Endothelial cell of umbilical vein (primary cell): ENCODE measurements around the gene FCGR3B. TPM values are rescaled to one million over a fixed set of nuclear protein-coding genes. Genes with fewer than 3 reads are reported as not detected.
"Not testable (repeated sequence)": the region's sequence is repeated elsewhere in the genome, so short reads cannot be mapped to it uniquely, and the experiment has no call there.

ENCODE experiments used
- BruUV-seq: library from RNA; stranded (reverse); fragments of 400-500 nt; replicated peaks from 2 replicates; lab custom pipeline; 2021; lab: Mats Ljungman, UMichigan
- CTCF ChIA-PET: fragments of 300-600, 350-600 bp; sonication (Branson Sonifier 250); formaldehyde crosslinking; loops from one replicate; lab custom pipeline; 2021; ENCODE audit warnings: antibody characterized with exemption, inconsistent platforms; lab: Charles Lee
- POLR2A ChIA-PET: fragments of 300-600, 350-600 bp; sonication (Branson Sonifier 250); formaldehyde crosslinking; loops from one replicate; lab custom pipeline; 2021; ENCODE audit warnings: antibody characterized with exemption, inconsistent platforms; lab: Charles Lee
- DNase-seq: peaks from one replicate; pipeline ENCODE4 v3.0.0-alpha.2; 2011; ENCODE audit warnings: low read depth, low spot score
- FAIRE-seq: peaks from 2 replicates; lab custom pipeline; 2011; peaks lifted over from hg19 to GRCh38; lab: Jason Lieb, UNC
- H2AFZ ChIP-seq: 2 replicates; pipeline ENCODE4 v1.6.0; 2012; ENCODE audit warnings: low read depth, low read length, control low read depth, inconsistent platforms
- H3K27ac ChIP-seq: 2 replicates; pipeline ENCODE4 v1.5.1; 2011; ENCODE audit warnings: low read depth, mild to moderate bottlenecking, control low read depth, low read length, moderate library complexity; ENCODE audit not compliant: insufficient read depth
- H3K27me3 ChIP-seq, 2 experiments: 2 replicates each; pipeline versions ENCODE4 v1.6.0 to v1.6.1; 2011; ENCODE audit warnings: low read length in 2 of 2, mixed read lengths in 1 of 2; ENCODE audit not compliant: control insufficient read depth in 2 of 2, insufficient read depth in 2 of 2
- H3K36me3 ChIP-seq, 2 experiments: 2 replicates in 1 of 2; 3 replicates in 1 of 2; pipeline ENCODE4 v1.5.1; 2011; ENCODE audit warnings: low read length in 2 of 2, mild to moderate bottlenecking in 1 of 2, moderate library complexity in 1 of 2; ENCODE audit not compliant: control insufficient read depth in 2 of 2, insufficient read depth in 2 of 2; ENCODE audit errors: extremely low read depth in 1 of 2
- H3K4me1 ChIP-seq: 3 replicates; pipeline ENCODE4 v1.5.1; 2011; ENCODE audit warnings: mild to moderate bottlenecking, low read length; ENCODE audit not compliant: control insufficient read depth, insufficient read depth; ENCODE audit errors: extremely low read depth
- H3K4me2 ChIP-seq: 2 replicates; pipeline ENCODE4 v1.6.1; 2011; ENCODE audit warnings: low read length, control low read depth, mixed read lengths; ENCODE audit not compliant: insufficient read depth
- H3K4me3 ChIP-seq, 3 experiments: fragments of 200-600 bp in 1 of 3; sonication (generic), shearing (Covaris generic) in 1 of 3; replicated peaks in 1 of 3; 2 replicates each; pipeline ENCODE4 v1.5.1; 2011 to 2016; ENCODE audit warnings: control low read depth in 3 of 3, low read length in 3 of 3, mild to moderate bottlenecking in 2 of 3, inconsistent platforms in 1 of 3, low read depth in 1 of 3, moderate library complexity in 1 of 3; ENCODE audit not compliant: insufficient read depth in 1 of 3
- H3K79me2 ChIP-seq: 2 replicates; pipeline ENCODE4 v1.6.0; 2012; ENCODE audit warnings: low read length, inconsistent platforms; ENCODE audit not compliant: control insufficient read depth, insufficient read depth
- H3K9ac ChIP-seq: replicated peaks from 2 replicates; pipeline ENCODE3; 2011; ENCODE audit warnings: low read length, control low read depth; ENCODE audit not compliant: insufficient read depth; ENCODE audit errors: extremely low read depth
- H3K9me1 ChIP-seq: replicated peaks from 3 replicates; pipeline ENCODE4 v1.6.0; 2011; ENCODE audit warnings: mild to moderate bottlenecking, low read length; ENCODE audit not compliant: control insufficient read depth, insufficient read depth; ENCODE audit errors: extremely low read depth
- H3K9me3 ChIP-seq: replicated peaks from 2 replicates; pipeline ENCODE4 v1.5.1; 2012; ENCODE audit warnings: low read length, inconsistent platforms; ENCODE audit not compliant: control insufficient read depth, insufficient read depth
- H4K20me1 ChIP-seq: replicated peaks from 2 replicates; pipeline ENCODE3; 2011; ENCODE audit warnings: mild to moderate bottlenecking, low read length; ENCODE audit not compliant: control insufficient read depth, insufficient read depth; ENCODE audit errors: extremely low read depth
- dilution Hi-C: fragments of 300-500 bp; cut with MboI; formaldehyde crosslinking; loops from one replicate; pipeline ENCODE4 v1.15.0; 2019; ENCODE audit warnings: low sequenced_read_pairs; ENCODE audit not compliant: extremely low pct_ligation_motif_present
- intact Hi-C: fragments of 100-400 bp; cut with micrococcal nuclease; formaldehyde crosslinking; loops from one replicate; pipeline ENCODE4 v1.10.0; 2022
- polyA plus RNA-seq, 4 experiments: library from polyadenylated mRNA; depleted of rRNA in 3 of 4; stranded (reverse) in 3 of 4; unstranded in 1 of 4; fragments of >200 nt; gene quantifications; 2 replicates each; pipeline versions ENCODE4 v1.2.1 to v1.2.3, GENCODE V29; 2011 to 2012; ENCODE audit warnings: missing spikeins in 1 of 4
- total RNA-seq: library from RNA; stranded (reverse); gene quantifications from 2 replicates; pipeline ENCODE4 v1.2.3, GENCODE V29; 2021

FCGR3B gene
- total and polyA plus RNA-seq, 2 donors (not counting 3 experiments of a cell fraction or from before 2014, with no cell fraction given) = not detected

DNA sequence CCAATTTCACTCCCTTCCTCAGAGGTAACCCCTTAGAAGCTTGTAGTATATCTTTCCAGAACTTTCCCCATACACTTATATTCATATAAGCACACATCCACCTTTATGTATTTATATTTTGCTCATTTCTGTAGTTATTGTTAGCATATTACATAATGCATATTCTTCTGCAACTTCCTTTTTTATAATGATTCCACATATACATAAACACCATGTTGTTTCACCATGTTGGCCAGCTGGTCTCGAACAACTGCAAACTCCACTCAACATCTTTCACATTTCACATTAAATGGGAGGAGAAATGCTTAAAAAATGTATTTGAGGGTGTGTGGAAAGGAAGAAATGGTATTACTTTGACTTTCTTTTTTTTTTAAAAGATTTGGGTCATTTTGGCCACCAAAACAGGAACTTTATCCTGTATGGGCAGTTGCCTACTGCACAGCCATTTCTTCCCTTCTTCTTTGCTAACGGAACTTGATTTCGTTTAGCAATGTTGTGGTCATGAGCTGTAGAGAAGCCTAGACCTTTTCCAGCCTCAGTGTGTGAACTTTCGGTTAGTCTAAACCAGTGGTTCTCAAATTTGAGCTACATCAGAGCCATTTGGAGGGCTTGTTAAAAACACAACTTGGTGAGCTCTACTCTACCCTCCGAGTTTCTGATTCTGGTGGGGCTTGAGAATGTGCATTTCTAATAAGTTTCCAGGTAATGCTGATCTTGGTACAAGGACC is 12.7 kb upstream of the FCGR3B start:
- H4K20me1 ChIP-seq, H3K4me1 ChIP-seq, H3K79me2 ChIP-seq, H3K27ac ChIP-seq, POLR2A ChIA-PET, FAIRE-seq, H2AFZ ChIP-seq, H3K4me3 ChIP-seq, dilution Hi-C loops, DNase-seq, H3K36me3 ChIP-seq, H3K9me3 ChIP-seq, H3K27me3 ChIP-seq, H3K9me1 ChIP-seq, intact Hi-C loops, CTCF ChIA-PET, BruUV-seq, H3K9ac ChIP-seq, H3K4me2 ChIP-seq: not testable (repeated sequence)

DNA sequence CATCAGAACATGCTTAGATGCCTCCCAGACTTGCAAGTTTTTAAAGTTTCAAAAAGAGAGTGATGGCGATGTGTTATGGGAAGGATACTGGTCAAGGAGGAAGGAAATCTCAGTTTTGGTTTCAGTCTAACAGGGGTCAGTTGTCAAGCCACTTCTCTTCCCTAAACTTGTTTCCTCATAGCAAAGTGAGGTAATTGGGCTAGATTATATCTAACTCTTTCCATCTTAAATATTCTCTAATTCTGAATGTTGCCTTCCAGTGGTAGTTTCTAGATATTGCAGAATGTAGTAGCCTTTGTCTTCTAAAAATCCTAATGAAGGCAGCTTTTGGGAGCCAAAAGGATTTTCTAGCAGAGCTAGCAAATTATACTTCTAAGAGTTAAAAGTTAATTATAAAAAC is 11.7 kb upstream of the FCGR3B start:
- FAIRE-seq, H3K27me3 ChIP-seq, H4K20me1 ChIP-seq, H3K9me3 ChIP-seq, H3K36me3 ChIP-seq, POLR2A ChIA-PET, H3K4me1 ChIP-seq, intact Hi-C loops, H2AFZ ChIP-seq, dilution Hi-C loops, H3K9ac ChIP-seq, H3K79me2 ChIP-seq, H3K27ac ChIP-seq, DNase-seq, H3K9me1 ChIP-seq, CTCF ChIA-PET, H3K4me2 ChIP-seq, BruUV-seq, H3K4me3 ChIP-seq: not testable (repeated sequence)

- POLR2A ChIA-PET, intact Hi-C loops, H3K4me1 ChIP-seq, H4K20me1 ChIP-seq, H3K4me2 ChIP-seq, H3K9me3 ChIP-seq, H3K36me3 ChIP-seq, FAIRE-seq, CTCF ChIA-PET, H3K9me1 ChIP-seq, BruUV-seq, H3K79me2 ChIP-seq, H3K27me3 ChIP-seq, DNase-seq, H2AFZ ChIP-seq, H3K27ac ChIP-seq, dilution Hi-C loops, H3K4me3 ChIP-seq, H3K9ac ChIP-seq: not testable (repeated sequence)
These were observed 8.2 kb upstream of the FCGR3B start for GRCh38 chr1:161639203-161639602.

- dilution Hi-C loops, H3K36me3 ChIP-seq, DNase-seq, H2AFZ ChIP-seq, H3K9me1 ChIP-seq, H3K9me3 ChIP-seq, intact Hi-C loops, FAIRE-seq, H3K4me1 ChIP-seq, H3K9ac ChIP-seq, H3K4me2 ChIP-seq, POLR2A ChIA-PET, CTCF ChIA-PET, BruUV-seq, H3K4me3 ChIP-seq, H3K79me2 ChIP-seq, H3K27me3 ChIP-seq, H3K27ac ChIP-seq, H4K20me1 ChIP-seq: not testable (repeated sequence)
These were observed 7.4 kb upstream of the FCGR3B start for GRCh38 chr1:161638251-161638993.
